HG03159 (cell line): ENCODE results near the gene HSPG2.

Experiments
- ATAC-seq: cut with Tn5 transposase; IDR thresholded peaks from one replicate; pipeline ENCODE4 v1.9.1; 2021; ENCODE audit warnings: mild to moderate bottlenecking, moderate library complexity; ENCODE audit not compliant: unreplicated experiment

HSPG2 gene

DNA sequence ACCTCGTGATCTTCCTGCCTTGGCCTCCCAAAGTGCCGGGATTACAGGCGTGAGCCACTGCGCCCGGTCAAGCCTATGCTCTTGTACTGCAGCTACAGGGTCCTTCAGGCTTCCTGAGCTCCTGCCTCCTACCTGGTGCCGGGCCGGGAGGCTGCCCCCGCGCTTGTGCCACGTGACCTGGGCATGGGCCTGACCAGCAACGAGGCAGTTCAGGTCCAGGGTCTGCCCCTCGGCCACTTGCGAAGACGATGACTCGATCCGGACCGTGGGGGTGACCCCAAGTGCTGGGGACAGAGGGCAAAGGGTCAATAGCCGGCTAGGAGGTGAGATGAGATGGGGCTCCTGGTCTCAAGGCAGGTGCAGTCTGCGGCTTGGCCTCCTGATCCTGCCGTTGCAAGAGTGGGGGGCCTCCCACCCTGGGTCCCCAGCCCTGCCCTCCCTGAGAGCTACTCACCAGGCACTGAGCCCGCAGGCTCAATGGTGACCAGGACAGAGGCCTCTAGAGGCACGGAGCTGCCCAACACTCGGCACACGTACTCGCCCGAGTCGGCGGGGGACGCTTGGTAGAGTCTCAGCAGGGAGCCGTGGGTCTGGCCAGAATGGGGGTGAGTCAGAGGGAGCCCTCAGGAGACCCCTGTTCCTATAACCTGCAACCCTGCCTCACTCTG lies 87.1 kb downstream of the HSPG2 start:
- ATAC-seq, result no peak

- ATAC-seq, result no peak
Measured at GRCh38 chr1:21848524-21849174, 88.5 kb downstream of the HSPG2 start.

DNA sequence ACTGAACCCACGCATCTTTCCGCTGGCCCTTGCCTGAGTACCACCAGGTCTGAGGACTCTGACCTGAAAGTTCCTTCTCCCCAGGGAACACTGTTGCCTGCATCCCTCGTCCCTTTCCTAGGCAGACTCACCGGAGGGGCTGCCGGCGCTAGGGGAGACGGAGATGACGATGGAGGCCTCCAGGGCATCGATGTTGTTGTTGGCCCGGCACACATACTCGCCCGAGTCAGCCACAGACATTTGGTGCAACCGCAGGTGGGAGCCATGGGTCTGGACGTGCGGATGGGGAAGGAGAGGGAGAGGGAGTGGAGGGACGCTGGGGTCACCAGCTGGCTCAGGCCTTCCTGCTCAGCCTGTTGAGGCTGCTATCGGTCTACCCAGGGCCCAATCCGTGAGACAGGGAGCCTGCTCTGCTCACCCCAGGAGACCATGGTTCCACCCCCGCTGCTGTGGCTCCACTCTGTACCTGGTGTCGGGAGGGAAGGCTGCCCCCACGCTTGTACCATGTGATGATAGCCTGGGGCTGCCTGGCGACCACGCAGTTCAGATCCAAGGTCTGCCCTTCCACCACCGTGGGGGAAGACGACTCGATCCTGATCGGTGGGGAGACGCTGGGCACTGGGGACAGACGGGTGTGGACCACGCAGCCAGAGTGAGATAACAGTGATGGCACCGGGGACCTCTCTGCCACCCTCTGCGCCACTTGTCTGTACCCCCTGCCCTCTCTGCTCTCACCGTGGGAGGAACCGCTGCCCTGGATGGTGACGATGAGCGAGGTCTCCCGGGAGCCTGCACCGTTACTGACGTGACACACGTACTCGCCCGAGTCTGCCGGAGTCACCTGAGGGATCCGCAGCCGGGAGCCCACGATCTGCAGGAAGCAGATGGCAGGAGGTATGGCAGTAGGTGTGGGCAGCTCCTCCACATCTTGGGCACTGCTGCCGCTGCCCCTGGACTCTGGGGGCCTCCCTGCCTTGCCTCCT lies 89.6 kb downstream of the HSPG2 start:
- no peak for ATAC-seq

DNA sequence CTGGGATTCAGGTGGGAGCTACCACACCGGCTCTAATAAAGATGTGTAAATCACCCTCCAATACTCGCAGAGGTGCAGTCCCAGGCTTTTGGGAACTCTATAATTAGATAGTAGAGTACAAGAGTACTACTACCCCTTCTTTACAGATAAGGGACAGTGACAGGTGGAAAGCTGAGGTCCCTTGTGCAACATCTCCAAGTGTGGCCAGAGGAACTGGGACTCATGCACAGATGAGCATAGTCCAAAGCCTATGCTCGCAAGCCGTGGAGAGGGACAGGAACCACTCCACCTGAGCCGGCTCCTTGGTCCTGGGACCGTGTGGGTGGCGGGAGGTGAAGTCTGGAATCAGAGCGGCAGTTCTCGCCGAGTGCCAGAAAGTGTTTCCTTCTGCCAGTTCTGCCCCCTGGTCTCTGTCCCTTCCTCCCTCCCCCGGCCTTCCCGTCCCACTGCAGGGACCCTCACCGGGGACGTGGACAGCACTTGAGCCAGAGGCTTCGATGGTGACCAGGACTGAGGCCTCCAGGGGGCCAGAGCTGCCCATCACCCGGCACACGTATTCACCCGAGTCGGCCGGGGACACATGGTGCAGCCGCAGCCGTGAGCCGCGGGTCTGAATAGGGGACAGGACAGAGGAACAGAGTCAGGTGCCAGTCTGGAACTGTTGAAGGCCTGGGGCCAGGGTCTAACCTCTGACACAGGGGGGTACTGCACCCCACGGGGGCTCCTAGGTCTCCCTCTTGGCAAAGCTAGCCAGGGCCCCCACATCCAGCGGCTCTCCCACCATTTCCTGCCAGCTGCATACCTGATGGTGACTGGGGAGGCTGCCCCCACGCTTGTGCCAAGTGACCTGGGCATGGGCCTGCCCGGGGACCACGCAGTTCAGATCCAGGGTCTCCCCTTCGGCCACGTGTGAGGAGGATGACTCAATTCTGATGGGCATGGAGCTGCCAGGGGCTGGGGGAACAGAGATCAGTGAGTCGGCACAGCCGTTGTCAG lies 91.2 kb downstream of the HSPG2 start:
- ATAC-seq, result no peak

DNA sequence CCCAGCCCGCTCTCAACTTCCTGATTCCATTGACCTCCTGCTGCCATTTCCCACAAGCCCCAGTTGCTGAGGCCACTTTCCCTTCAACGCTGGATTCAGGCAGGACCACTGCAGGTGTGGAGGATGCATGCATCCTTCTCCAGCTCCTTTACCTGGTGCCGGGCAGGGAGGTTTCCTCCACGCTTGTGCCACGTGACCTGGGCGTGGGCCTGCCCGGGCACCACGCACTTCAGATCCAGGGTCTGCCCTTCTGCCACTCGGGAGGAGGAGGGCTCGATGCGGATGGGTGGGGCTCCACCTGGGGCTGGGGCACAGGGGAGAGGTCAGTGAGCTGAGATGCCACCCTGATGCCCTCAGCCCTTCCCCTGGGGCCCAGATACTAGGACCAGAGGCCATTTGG lies 93.1 kb downstream of the HSPG2 start:
- no peak for ATAC-seq

- no peak for ATAC-seq
Measured at GRCh38 chr1:21843208-21843607, 93.9 kb downstream of the HSPG2 start.

DNA sequence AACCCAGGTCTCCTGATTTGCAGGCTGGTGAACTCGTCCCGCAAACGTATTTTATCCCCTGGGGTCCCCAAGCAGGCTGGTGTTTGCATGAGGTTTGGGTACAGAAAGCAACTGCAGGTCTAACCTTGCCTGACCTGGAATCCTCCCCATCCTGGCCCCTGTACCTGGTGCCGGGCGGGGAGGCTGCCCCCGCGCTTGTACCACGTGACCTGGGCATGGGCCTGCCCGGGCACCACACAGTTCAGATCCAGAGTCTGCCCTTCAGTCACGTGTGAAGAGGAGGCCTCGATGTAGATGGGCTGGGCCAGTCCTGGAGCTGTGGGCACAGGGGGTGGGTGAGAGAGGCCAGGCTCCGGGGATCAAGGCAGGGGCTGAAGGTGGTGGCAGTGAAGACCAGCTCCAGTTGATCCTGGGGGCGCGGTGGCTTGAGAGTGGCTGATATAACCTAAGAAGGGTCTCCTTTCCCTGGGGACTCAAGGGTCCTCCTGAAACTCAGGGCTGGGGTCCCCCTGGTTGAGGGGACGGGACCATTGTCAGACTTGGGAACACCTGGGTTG lies 94.4 kb downstream of the HSPG2 start:
- no peak for ATAC-seq

DNA sequence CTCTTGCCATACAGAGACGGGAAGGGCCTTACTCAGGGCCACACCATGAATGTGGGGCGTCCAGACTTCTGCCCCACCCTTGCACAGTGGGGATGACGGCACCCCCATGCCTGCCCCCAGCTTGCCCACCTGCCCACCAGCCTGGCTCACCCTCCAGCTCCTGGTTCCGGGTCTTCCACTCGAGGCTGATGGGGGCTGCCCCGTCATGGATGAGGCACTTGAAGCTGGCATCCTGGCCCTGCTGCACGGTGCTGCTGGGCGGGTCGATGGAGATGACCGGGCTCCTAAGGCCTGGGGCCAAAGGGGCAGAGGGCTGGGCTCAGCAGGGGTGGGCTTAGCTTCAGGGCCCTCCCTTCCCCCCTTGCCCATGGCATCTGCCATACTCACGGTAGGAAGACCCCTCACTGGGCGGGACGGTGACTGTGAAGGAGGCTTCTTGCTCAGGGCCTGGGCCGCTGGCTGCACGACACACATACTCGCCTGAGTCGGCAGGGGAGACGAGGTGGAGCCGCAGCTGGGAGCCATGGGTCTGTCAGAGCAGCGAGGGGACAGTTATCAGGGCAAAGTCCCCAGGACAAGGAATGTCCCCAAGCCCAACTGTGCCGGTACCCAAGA lies 95.2 kb downstream of the HSPG2 start:
- no peak for ATAC-seq

GRCh38 chr1:21840981-21841380 lies 96.1 kb downstream of the HSPG2 start:
- ATAC-seq, result no peak

DNA sequence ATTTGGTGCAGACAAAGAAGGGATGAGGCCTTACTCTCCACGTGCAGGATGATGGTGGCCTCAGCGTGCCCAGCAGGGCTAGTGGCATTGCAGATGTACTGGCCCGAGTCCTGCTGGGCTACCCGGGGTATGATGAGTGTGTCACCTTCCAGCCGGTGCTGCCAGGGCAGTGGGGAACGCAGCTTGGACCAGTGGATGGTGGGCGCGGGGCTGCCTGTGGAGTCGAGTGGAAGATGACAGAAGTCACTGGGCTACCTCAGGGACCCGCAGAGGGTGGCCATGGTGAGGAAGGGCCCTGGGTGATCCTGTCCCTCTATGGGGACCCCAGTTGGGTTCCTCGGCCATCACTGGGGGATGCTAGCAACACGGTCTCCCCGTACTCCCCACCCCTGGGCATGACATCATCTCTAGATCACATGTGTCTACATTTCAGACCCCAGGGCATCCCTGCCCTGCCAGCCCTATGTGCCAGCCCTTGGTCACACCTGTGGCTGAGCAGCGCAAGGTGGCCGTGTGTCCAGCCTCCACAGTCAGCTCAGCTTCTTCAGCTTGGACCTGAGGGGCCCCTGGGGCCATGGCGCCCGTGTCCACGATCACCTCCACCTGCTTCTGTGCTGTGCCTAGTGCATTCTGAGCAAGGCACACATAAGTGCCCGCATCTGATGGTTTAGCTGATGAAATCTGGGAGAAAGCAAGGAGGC lies 97.6 kb downstream of the HSPG2 start:
- ATAC-seq, result no peak

DNA sequence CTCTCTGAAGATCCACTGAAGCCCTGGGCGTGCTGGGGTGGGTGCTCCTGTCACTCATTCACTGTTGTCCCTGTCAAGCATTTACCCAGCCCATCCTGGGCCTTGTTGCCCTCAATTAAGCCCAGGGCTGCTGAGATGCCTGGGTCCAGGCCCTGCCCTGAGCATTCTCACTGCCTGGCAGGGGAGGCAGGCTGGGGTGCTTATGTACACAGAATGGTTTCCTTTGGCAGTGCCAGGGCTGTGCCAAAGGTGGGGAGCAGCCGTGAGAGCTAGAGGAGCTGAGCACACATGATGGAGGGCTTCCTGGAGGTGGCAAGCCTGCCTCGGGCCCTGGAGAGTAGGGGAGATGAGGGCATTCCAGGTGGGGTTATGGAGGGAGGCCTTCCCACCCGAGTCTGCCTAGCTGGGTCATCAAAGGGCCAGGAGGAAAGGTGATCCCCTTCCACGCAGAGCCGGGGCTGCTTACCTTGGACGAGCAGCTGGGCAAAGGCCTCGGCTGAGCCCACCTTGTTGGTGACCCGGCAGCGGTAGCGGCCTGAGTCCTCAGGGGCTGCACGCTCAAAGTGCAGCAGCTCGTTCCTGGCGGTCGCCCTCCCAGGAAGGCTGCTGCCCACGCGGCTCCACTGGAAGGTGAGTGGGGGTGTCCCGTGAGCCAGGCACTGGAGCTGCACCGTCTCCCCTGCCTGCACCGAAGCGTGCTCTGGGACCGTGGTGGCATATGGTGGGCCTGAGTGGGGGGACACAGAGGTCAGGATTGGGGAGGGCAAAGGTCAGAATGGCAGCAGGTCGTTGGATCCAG lies 98.6 kb downstream of the HSPG2 start:
- ATAC-seq, result no peak

DNA sequence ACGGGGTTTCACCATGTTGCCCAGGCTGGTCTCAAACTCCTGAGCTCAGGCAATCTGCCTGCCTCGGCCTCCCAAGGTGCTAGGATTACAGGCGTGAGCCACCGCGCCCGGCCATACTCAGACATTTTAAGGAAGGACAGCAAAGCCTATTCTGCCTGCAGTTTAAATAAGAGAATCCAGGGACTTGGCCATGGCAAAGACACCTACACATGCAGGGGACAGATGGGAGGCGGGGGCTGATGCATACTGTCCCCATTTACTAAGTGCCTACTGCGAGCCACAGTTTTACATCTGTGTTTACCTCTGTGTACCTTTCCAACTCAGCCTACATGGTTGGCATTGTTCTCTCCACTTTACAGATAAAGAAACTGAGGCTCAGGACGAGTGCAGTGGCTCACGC lies 99.6 kb downstream of the HSPG2 start:
- ATAC-seq, result no peak

DNA sequence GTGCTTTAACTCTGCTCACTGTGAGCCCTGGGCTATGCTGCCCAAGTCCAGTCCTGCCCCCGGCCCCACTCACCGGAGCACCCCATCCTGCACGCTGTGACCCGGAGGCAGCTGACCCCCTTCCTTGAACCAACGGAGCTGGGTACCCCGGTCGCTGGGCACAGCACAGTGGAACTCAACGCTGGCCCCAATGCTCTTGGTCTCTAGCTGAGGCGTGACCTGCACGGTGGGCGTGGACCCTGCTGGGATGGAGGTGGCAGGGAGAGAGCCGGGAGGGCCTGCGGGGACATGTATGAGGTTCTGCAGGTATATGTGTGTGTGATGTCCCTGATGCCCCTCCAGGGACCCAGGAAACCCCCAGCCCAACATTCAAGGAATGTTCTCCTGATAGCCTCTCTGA lies 100.4 kb downstream of the HSPG2 start:
- no peak for ATAC-seq

- no peak for ATAC-seq
Measured at GRCh38 chr1:21836010-21836409, 101.1 kb downstream of the HSPG2 start.

DNA sequence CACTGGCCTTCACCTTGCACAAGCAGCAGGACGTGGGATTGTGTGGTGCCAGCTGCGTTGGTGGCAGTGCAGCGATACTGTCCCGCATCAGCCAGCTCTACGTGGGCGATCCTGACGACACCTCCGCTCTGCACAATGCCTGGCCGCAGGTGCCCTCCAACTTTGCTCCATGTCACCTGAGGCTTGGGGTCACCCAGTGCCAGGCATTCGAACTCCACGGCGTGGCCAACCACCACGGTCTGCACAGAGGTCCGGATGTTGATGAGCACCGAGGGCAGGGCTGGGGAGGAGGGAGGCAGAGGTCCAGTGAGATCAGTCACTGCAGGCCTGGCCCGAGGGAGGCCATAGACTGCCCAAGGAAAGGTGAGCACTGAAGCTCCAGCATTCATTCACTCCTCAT lies 102.4 kb downstream of the HSPG2 start:
- no peak for ATAC-seq

DNA sequence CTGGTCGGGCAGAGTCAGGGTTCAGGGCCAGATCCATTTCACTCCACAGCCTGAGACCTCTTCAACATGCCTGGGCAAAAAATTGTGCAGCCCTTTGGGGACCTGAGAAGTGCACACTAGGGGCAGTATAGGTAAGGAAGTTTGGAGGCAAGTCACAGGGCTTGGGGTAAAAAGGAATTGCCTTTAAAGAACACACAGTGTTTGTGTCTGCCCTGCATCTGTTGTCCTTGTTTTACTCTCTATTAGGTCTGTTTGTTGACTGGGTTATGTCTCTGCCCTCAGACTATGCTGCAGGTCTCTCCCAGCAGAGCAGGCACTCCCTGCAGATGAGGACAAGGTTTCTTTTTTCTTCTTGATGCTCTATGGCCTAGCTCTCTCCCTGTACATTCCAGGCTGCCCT lies 103.0 kb downstream of the HSPG2 start:
- no peak for ATAC-seq

DNA sequence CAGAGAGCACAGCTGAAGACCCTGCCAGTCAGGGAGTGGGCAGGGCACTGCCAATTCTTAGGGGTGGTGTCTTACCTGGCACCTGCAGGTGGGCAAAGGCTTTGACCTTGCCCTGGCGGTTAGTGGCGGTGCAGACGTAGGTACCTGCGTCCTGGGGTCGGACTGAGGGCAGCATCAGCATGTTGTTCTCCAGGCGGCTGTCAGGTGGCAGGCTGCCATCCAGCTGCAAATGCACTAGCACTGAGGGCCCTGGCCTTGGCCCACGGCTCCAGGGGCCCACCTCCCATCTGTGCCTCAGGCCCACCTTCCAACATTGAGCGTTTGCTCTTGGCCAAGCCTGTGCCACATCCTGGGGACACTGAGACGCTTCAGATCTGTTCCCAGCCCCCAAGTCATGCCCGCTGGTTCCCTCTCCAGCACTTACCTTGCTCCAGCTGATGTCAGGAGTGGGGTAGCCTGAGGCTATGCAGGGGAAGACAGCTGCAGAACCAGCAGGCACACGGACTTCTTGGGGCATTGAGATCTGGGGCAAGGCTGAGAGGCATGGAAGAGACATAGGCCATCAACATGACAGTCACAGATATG lies 103.6 kb downstream of the HSPG2 start:
- ATAC-seq, result no peak

DNA sequence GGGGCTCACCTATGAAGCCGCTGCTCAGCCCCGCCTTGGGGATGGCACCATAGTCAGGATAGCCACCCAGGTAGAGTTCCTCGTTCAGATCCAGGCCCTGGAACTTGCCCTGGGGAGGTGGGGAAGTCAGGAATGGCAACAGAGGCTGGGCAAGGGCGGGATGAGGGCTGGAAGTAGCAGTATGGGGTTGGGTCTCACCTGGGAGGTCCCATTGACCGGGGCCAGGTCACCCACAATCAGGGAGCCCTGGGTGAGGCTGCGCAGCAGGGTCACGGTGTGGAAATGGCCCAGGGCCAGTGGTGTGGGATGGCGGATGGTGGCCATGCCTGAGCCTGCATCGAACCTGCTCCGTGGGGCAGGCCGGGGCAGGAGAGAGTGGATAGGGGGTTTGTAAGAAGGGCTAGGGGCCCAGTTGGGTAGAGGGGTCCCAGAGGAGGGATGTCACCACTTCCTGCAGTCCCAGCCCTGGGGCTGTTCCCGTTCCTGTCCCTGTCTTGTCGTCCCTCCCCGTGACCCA lies 105.6 kb downstream of the HSPG2 start:
- ATAC-seq, result no peak
